OCI-LY1 (cell line): ENCODE results near the gene EEF2K.

Experiments
- EZH2 ChIP-seq: fragments of 200-600 bp; sonication (generic), shearing (Covaris generic); IDR thresholded peaks from 2 replicates; pipeline ENCODE4 v1.8.0; 2017; ENCODE audit warnings: borderline replicate concordance, mixed run types, mild to moderate bottlenecking, antibody characterized with exemption, low read length, moderate library complexity, mixed read lengths
- TF ChIP-seq, protein P1 (sequence below): fragments of 200-600 bp; sonication (generic), shearing (Covaris generic); IDR thresholded peaks from 2 replicates; pipeline ENCODE4 v1.5.1; 2017; ENCODE audit warnings: mild to moderate bottlenecking, antibody characterized with exemption, low read length, moderate library complexity, mixed read lengths

GRCh38 chr16:22284637-22285036, 78.6 kb downstream of the EEF2K start:
- TF ChIP-seq, protein P1, sequence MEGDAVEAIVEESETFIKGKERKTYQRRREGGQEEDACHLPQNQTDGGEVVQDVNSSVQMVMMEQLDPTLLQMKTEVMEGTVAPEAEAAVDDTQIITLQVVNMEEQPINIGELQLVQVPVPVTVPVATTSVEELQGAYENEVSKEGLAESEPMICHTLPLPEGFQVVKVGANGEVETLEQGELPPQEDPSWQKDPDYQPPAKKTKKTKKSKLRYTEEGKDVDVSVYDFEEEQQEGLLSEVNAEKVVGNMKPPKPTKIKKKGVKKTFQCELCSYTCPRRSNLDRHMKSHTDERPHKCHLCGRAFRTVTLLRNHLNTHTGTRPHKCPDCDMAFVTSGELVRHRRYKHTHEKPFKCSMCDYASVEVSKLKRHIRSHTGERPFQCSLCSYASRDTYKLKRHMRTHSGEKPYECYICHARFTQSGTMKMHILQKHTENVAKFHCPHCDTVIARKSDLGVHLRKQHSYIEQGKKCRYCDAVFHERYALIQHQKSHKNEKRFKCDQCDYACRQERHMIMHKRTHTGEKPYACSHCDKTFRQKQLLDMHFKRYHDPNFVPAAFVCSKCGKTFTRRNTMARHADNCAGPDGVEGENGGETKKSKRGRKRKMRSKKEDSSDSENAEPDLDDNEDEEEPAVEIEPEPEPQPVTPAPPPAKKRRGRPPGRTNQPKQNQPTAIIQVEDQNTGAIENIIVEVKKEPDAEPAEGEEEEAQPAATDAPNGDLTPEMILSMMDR, result no peak
- no peak for TF ChIP-seq EZH2
